ENCODE results near the gene VPS9D1.

DNA sequence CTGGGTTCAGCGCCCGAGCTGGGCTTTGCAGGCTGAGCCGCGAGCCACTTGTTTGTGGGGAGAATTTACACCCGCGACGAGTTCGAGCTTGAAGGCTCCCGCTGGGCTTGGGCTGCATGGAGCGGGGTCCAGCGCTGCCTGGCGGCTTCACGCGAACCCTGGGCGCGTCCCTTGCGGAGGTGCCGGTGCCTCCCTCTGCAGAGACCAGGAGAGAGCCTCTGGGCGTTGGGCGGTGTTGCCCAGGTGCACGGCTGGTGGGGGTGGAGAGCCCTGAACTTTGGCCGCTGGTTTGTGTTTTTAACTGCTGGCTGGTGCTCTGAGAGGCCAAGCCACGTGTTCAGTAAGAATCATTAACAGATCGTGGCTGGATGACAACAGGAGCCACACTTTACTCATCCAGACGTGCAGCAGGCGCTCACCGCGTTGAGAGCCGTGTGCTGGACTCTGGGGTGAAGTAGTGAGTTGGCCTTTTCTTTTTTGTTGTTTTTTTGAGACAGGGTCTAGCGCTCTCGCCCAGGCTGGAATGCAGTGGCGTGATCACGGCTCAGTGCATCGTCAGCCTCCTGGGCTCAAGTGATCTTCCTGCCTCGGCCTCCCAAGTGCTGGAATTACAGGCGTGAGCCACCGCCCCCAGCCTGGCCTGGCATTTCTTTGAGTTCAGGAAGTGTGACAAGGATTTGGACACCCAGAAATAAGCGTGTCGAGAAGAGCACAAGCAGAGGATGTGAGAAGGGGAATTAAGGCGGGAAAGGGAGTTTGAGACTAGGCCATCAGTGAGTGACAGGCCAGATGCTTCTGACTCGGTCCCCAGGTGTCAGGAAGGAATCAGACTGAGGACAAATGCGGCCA, 33.4 kb downstream of the VPS9D1 start:
- TF ChIP-seq POLR2AphosphoS5 (IDR thresholded peaks at IDR 0.05; ENCODE audit: low read depth, low read length): no peak
- no peak for TF ChIP-seq POLR2A (IDR thresholded peaks at IDR 0.05; ENCODE audit: low read depth, low read length)
- TF ChIP-seq SPI1 (IDR thresholded peaks at IDR 0.05; ENCODE audit: low read depth, low read length): no peak

Data from GM12891 (cell line).